ENCODE measurements around the gene SPPL2A. TPM values are rescaled to one million over a fixed set of nuclear protein-coding genes. Genes with fewer than 3 reads are reported as not detected.

SPPL2A gene
- total RNA-seq, 1 donor from 2014 or later = 116 TPM

Other genes with a start within 250 kb of the SPPL2A start
- gene USP50, start 219.0 kb downstream of the SPPL2A start, total RNA-seq = 1.5 TPM
- 34.5 TPM for gene TRPM7, start 78.9 kb downstream of the SPPL2A start, total RNA-seq
- 9.9 TPM for gene AP4E1, start 143.0 kb upstream of the SPPL2A start, total RNA-seq